HCT116 (cell line): ENCODE measurements around the gene MSANTD3. TPM values are rescaled to one million over a fixed set of nuclear protein-coding genes. Genes with fewer than 3 reads are reported as not detected.

Source experiments
- ATAC-seq: fragments of 200-7000 bp; cut with Tn5 transposase; 2 replicates; pipeline ENCODE4 v1.9.1; 2020; ENCODE audit warnings: mild to moderate bottlenecking, moderate library complexity
- BruUV-seq: library from RNA; stranded (reverse); fragments of 400-500 nt; replicated peaks from 2 replicates; lab custom pipeline; 2021; lab: Mats Ljungman, UMichigan
- CTCF ChIA-PET: fragments of 300-600 bp; sonication (Branson Sonifier 250); formaldehyde crosslinking; loops from one replicate; lab custom pipeline; 2021; ENCODE audit warnings: antibody characterized with exemption; lab: Charles Lee
- POLR2A ChIA-PET: fragments of 300-600, 350-600 bp; sonication (Branson Sonifier 250); formaldehyde crosslinking; loops from one replicate; lab custom pipeline; 2021; ENCODE audit warnings: antibody characterized with exemption; lab: Charles Lee
- RAD21 ChIA-PET, 2 experiments: fragments of 300-600 bp; sonication (Branson Sonifier 250); formaldehyde crosslinking; loops; one replicate each; lab custom pipeline; 2023; ENCODE audit warnings: low total read pairs in 2 of 2; ENCODE audit not compliant: uncharacterized antibody in 2 of 2, unreplicated experiment in 2 of 2, low non-redundant PET in 1 of 2; lab: Charles Lee
- DNase-seq: peaks from one replicate; pipeline ENCODE4 v3.0.0-alpha.2; 2010; ENCODE audit warnings: low read depth, low spot score
- H2AFZ ChIP-seq: fragments of 200-600 bp; shearing (Covaris generic), sonication (generic); 2 replicates; pipeline ENCODE4 v1.6.1; 2017; ENCODE audit warnings: low read depth, mixed run types, mixed read lengths, antibody characterized with exemption, low read length; ENCODE audit not compliant: poor library complexity, severe bottlenecking
- H3K27ac ChIP-seq: 2 replicates; pipeline ENCODE4 v1.5.1; 2012; ENCODE audit warnings: low read depth, low read length
- H3K27me3 ChIP-seq: fragments of 200-600 bp; sonication (generic); 2 replicates; pipeline ENCODE4 v1.6.1; 2016; ENCODE audit warnings: mixed run types, low read length, mixed read lengths; ENCODE audit not compliant: insufficient read depth
- H3K36me3 ChIP-seq, 2 experiments: fragments of 200-500 bp in 1 of 2; fragments of 200-600 bp in 1 of 2; sonication (Bioruptor generic) in 1 of 2; sonication (generic) in 1 of 2; 2 replicates each; pipeline versions ENCODE4 v1.5.1 to v1.6.1; 2014 to 2016; ENCODE audit warnings: low read length in 2 of 2, inconsistent platforms in 1 of 2, mixed read lengths in 1 of 2, mixed run types in 1 of 2; ENCODE audit not compliant: insufficient read depth in 2 of 2, control insufficient read depth in 1 of 2
- H3K4me1 ChIP-seq, 2 experiments: fragments of 200-600 bp in 1 of 2; sonication (generic) in 1 of 2; 2 replicates each; pipeline versions ENCODE4 v1.5.1 to v1.6.1; 2012 to 2017; ENCODE audit warnings: low read length in 2 of 2, inconsistent platforms in 1 of 2, mild to moderate bottlenecking in 1 of 2, mixed read lengths in 1 of 2, mixed run types in 1 of 2, moderate library complexity in 1 of 2; ENCODE audit not compliant: insufficient read depth in 2 of 2, control insufficient read depth in 1 of 2
- H3K4me2 ChIP-seq: fragments of 200-600 bp; sonication (generic); 2 replicates; pipeline ENCODE4 v1.6.1; 2017; ENCODE audit warnings: mixed run types, low read length, mixed read lengths
- H3K4me3 ChIP-seq, 2 experiments: fragments of 200-600 bp in 1 of 2; sonication (generic) in 1 of 2; replicated peaks in 1 of 2; 2 replicates each; pipeline ENCODE4 v1.5.1; 2011 to 2016; ENCODE audit warnings: low read length in 2 of 2, control low read depth in 1 of 2, low read depth in 1 of 2, mild to moderate bottlenecking in 1 of 2, mixed read lengths in 1 of 2, mixed run types in 1 of 2
- H3K79me2 ChIP-seq: fragments of 200-600 bp; sonication (generic); 2 replicates; pipeline ENCODE4 v1.6.1; 2017; ENCODE audit warnings: mild to moderate bottlenecking, mixed run types, low read length, moderate library complexity, mixed read lengths; ENCODE audit not compliant: insufficient read depth
- H3K9ac ChIP-seq: fragments of 200-600 bp; sonication (generic); 2 replicates; pipeline ENCODE4 v1.6.1; 2016; ENCODE audit warnings: low read length, mixed read lengths
- H3K9me2 ChIP-seq: fragments of 200-600 bp; sonication (generic), shearing (Covaris generic); 2 replicates; pipeline ENCODE4 v1.6.1; 2017; ENCODE audit warnings: mixed run types, mild to moderate bottlenecking, moderate library complexity; ENCODE audit not compliant: insufficient read depth
- H3K9me3 ChIP-seq, 2 experiments: fragments of 200-500 bp in 1 of 2; fragments of 200-600 bp in 1 of 2; sonication (Bioruptor generic) in 1 of 2; sonication (generic) in 1 of 2; 2 replicates each; pipeline ENCODE4 v1.6.1; 2014 to 2017; ENCODE audit warnings: low read length in 2 of 2, mixed read lengths in 2 of 2, inconsistent platforms in 1 of 2, low read depth in 1 of 2, mild to moderate bottlenecking in 1 of 2, mixed run types in 1 of 2, moderate library complexity in 1 of 2; ENCODE audit not compliant: control insufficient read depth in 1 of 2, insufficient read depth in 1 of 2
- H4K20me1 ChIP-seq: fragments of 200-600 bp; sonication (generic), shearing (Covaris generic); 2 replicates; pipeline ENCODE4 v1.6.1; 2017; ENCODE audit warnings: mixed run types, mild to moderate bottlenecking, moderate library complexity; ENCODE audit not compliant: insufficient read depth
- ATF3 ChIP-seq: IDR thresholded peaks from 2 replicates; pipeline ENCODE4 v1.6.1; 2012
- CBX3 ChIP-seq: IDR thresholded peaks from 2 replicates; pipeline ENCODE4 v1.6.1; 2012; ENCODE audit warnings: low read depth
- CEBPB ChIP-seq: IDR thresholded peaks from 2 replicates; pipeline ENCODE4 v1.6.1; 2012; ENCODE audit warnings: low read depth
- CTCF ChIP-seq, 3 experiments: fragments of 200-600 bp in 1 of 3; sonication (generic) in 1 of 3; IDR thresholded peaks in 2 of 3; conservative IDR thresholded peaks in 1 of 3; 2 replicates each; pipeline ENCODE4 v1.5.1; 2012 to 2017; ENCODE audit warnings: low read depth in 2 of 3, low read length in 2 of 3, antibody characterized with exemption in 1 of 3, borderline replicate concordance in 1 of 3, control low read depth in 1 of 3, mild to moderate bottlenecking in 1 of 3, mixed read lengths in 1 of 3, mixed run types in 1 of 3, moderate library complexity in 1 of 3; ENCODE audit not compliant: insufficient read depth in 1 of 3
- EGR1 ChIP-seq: IDR thresholded peaks from 2 replicates; pipeline ENCODE4 v1.6.1; 2012; ENCODE audit warnings: low read depth
- EZH2 ChIP-seq: fragments of 200-600 bp; sonication (generic); IDR thresholded peaks from 2 replicates; pipeline ENCODE4 v1.6.1; 2017; ENCODE audit warnings: antibody characterized with exemption, mixed run types
- FOSL1 ChIP-seq: IDR thresholded peaks from 2 replicates; pipeline ENCODE4 v1.6.1; 2012; ENCODE audit warnings: low read depth
- MAX ChIP-seq: IDR thresholded peaks from 2 replicates; pipeline ENCODE4 v1.6.1; 2012
- POLR2A ChIP-seq: IDR thresholded peaks from 2 replicates; pipeline ENCODE4 v1.7.0; 2011; ENCODE audit warnings: borderline replicate concordance; ENCODE audit not compliant: insufficient read depth, insufficient read length; ENCODE audit errors: extremely low read depth
- POLR2AphosphoS5 ChIP-seq: IDR thresholded peaks from 2 replicates; pipeline ENCODE4 v1.6.1; 2011; ENCODE audit warnings: mild to moderate bottlenecking, low read depth, low read length, moderate library complexity
- REST ChIP-seq: IDR thresholded peaks from 2 replicates; pipeline ENCODE4 v1.6.1; 2012; ENCODE audit warnings: low read depth
- SIN3A ChIP-seq: IDR thresholded peaks from 2 replicates; pipeline ENCODE4 v1.6.1; 2012; ENCODE audit warnings: low read depth
- SP1 ChIP-seq: IDR thresholded peaks from 2 replicates; pipeline ENCODE4 v1.6.1; 2012; ENCODE audit warnings: low read depth
- SRF ChIP-seq: IDR thresholded peaks from 2 replicates; pipeline ENCODE4 v1.6.1; 2012; ENCODE audit warnings: low read depth
- TCF7L2 ChIP-seq: IDR thresholded peaks from 2 replicates; pipeline ENCODE4 v1.7.0; 2011; ENCODE audit warnings: borderline replicate concordance, inconsistent platforms; ENCODE audit not compliant: insufficient read depth, insufficient read length; ENCODE audit errors: extremely low read depth
- YY1 ChIP-seq: IDR thresholded peaks from 2 replicates; pipeline ENCODE4 v1.6.1; 2011; ENCODE audit warnings: low read length, low read depth, moderate library complexity, mild to moderate bottlenecking; ENCODE audit not compliant: insufficient replicate concordance; ENCODE audit errors: extremely low read depth
- ZBTB33 ChIP-seq: IDR thresholded peaks from 2 replicates; pipeline ENCODE4 v1.6.1; 2011; ENCODE audit warnings: mild to moderate bottlenecking, low read length, moderate library complexity; ENCODE audit not compliant: insufficient replicate concordance; ENCODE audit errors: extremely low read depth
- ZFX ChIP-seq: fragments of 450-650 bp; IDR thresholded peaks from 2 replicates; pipeline ENCODE4 v1.6.1; 2017
- ZNF274 ChIP-seq: fragments of 200-500 bp; sonication (Bioruptor generic); IDR thresholded peaks from 2 replicates; pipeline ENCODE4 v1.6.1; 2014; ENCODE audit warnings: mild to moderate bottlenecking, low read depth, low read length, inconsistent platforms
- intact Hi-C: fragments of 100-400 bp; cut with micrococcal nuclease; formaldehyde crosslinking; loops from 2 replicates; pipeline ENCODE4 v1.10.0; 2022
- total RNA-seq: library from RNA; stranded (reverse); gene quantifications from one replicate; pipeline ENCODE4 v1.2.1, GENCODE V29; 2021; ENCODE audit not compliant: unreplicated experiment

MSANTD3 gene
- total RNA-seq, 1 experiment from 2014 or later, result 31.3 TPM

GRCh38 chr9:100455470-100455869, 28.5 kb downstream of the MSANTD3 start:
- POLR2A ChIA-PET, result no interaction called here
- intact Hi-C loops, result loop anchor here (5.0 kb wide), 1 partner anchor 52 kb away; no protein-coding TSS in a partner anchor
- Histone ChIP-seq H3K4me3 (no peak overlapping the region), H3K27ac (no peak overlapping the region), H3K4me1 (no peaks in the 10 kb centered on the region), H3K9me3 (no peaks in the 10 kb centered on the region), H3K79me2 (no peaks in the 10 kb centered on the region), H3K4me2 (no peak overlapping the region), H3K36me3 (peaks cover 3 to 13% of the 10 kb centered on the region in 2 experiments; a peak in 3 of 4 replicates), H3K9ac (no peak overlapping the region), H3K27me3 (no peaks in the 10 kb centered on the region), H3K9me2 (no peaks in the 10 kb centered on the region), H4K20me1 (no peaks in the 10 kb centered on the region), H2AFZ (no peak overlapping the region)
- ATAC-seq, result no peak
- TF ChIP-seq CBX3, result no peak
- no peak for TF ChIP-seq CEBPB
- no peak for TF ChIP-seq ZNF274
- no peak for TF ChIP-seq SP1
- TF ChIP-seq REST, result no peak
- TF ChIP-seq ATF3, result no peak
- TF ChIP-seq SIN3A, result no peak
- no peak for TF ChIP-seq YY1
- TF ChIP-seq EGR1, result no peak
- no peak for TF ChIP-seq ZBTB33
- no peak for TF ChIP-seq MAX
- no peak for TF ChIP-seq EZH2
- TF ChIP-seq CTCF (IDR thresholded peaks at IDR 0.05 in 2 of 3, conservative IDR thresholded peaks at IDR 0.05 in 1 of 3; ENCODE audit: borderline replicate concordance in 1 of 3, insufficient read depth in 1 of 3, low read depth in 2 of 3, low read length in 2 of 3), result no peak
- TF ChIP-seq ZFX, result no peak
- TF ChIP-seq TCF7L2, result no peak
- no peak for TF ChIP-seq SRF
- TF ChIP-seq POLR2AphosphoS5, result no peak
- TF ChIP-seq FOSL1, result no peak
- TF ChIP-seq POLR2A, result no peak
- BruUV-seq, result no TSS peak
- RAD21 ChIA-PET, result no interaction called here
- CTCF ChIA-PET, result no interaction called here
- DNase-seq, result no peak
